Measurements from ENCODE around the gene GPC5. TPM values are rescaled to one million over a fixed set of nuclear protein-coding genes. Genes with fewer than 3 reads are reported as not detected.

Gene GPC5
- total RNA-seq, 1 donor from 2014 or later = 4.0 TPM

DNA sequence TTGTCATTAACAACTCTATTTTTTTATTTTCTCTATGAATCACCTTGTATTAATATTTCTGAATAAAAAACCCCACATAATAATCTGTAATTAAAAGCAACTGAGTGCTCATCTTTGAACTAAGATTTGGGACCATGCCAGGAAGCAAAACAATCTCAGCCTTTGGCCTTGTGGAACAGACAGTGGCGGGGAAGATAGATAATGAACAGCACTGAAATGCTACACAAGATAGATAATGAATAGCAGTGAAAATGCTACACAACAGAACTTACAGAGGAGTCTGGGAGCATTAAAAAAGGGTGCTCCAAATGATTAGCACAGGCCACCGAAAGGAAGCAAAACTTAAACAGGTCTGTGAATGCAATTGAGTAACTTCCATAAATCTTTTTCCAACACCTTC lies 134.9 kb downstream of the GPC5 start:
- no peak for DNase-seq (ENCODE audit: extremely low read depth, low read depth, low spot score)

- no peak for DNase-seq (ENCODE audit: extremely low read depth, low read depth, low spot score)
Measured at GRCh38 chr13:91534996-91535395, 136.6 kb downstream of the GPC5 start.

- DNase-seq (ENCODE audit: extremely low read depth, low read depth, low spot score) = no peak
Measured at GRCh38 chr13:91537376-91537775, 139.0 kb downstream of the GPC5 start.

DNA sequence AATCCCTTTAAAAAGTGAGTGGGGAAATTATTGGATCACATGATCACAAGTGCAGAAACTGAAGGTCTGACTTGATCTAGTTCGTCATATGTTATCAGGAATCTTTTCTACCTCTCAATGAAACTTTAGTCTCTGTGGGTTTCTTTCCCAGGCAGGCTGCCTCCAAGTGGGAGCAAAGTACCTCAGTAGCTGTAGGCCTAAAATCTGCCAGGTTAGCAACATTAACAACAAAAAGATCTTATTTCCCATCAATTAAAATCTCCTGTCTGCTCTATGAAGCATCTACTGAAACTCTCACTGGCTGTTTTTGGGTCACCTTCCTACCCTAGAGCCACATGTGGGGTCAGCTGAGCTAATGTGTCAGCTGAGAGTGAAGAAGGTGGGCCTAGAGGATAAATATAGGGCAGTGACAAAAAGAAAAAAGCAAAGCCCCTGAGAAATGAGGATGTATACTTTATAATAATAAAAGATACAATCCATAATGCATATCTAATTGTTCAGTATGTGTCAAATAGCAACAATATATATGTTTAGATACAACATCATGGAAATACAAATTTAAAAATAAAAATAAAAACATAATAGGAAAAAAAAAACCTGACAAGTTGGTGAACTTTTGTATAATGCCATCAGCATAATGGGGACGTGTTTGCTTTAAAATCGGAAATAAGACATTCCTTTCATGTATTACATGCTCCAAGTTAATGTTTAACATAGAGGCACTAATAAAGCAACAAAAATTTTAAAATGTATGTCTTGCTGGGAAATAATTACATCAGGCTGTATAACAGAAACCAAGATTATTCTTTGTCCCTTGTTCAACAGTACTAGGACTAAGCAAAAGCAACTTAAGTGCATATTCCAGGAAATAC lies 141.1 kb downstream of the GPC5 start:
- no peak for DNase-seq (ENCODE audit: extremely low read depth, low read depth, low spot score)

DNA sequence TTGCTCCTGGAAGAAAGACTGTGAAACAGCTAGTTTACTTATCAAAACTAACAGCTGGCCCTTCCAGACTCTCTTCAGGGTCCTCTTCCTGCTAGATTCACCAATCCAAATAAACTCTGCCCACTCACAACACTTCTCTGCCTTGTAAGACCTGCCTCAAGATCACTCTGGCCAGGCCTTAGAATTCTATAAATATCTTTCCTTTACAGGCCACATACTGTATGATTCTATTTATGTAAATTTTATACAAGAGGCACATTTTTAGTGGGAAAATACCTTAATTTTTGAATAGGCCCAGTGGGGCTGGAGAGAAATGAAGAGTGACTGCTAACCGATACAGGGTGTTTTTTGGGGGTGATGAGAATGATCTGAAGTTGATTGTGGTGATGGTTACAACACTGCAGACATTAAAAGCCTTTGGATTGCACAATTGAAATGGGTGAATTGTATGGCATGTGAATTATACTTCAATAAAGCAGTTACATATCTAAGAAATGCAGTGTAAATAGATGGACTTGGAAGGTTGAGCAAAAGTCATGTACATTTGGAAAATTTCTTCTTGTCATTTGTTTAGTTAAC lies 141.8 kb downstream of the GPC5 start:
- no peak for DNase-seq (ENCODE audit: extremely low read depth, low read depth, low spot score)

DNA sequence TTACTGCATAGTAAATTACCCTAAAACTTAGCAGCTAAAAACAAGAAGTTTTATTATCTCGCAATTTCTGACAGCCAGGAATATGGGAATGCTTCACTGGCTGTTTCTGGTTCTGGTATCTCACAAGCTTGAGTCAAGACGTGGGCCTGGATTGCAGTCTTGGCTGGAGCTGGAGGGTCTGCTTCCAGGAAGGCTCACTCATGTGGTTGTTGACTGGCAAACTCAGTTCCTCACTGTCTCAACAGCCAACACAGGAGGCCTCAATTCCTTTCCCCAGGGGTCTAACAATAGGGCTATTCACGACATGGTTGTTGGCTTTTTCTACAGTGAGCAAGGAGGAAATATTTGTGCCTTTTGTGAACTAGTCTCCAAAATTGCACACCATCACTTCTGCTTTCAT lies 146.3 kb downstream of the GPC5 start:
- no peak for DNase-seq (ENCODE audit: extremely low read depth, low read depth, low spot score)

DNA sequence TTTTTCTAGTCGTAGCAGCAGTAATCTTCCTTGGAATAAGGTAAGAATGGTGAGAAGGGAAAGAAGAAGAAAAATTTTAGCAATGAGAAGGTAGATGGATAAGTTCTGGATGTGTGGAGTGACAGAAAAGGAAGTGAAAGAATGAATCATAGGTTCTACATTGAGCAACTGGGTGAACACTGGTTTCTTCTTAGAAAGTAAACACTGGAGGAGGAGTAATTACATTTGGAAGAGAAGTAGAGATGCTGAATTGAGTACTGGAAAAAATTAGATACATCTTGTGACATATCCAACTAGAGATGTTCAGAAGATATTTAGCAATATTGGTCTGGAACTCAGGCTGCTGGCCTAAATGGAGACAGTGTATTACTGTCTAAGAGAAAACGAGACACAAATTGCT lies 148.5 kb downstream of the GPC5 start:
- DNase-seq (ENCODE audit: extremely low read depth, low read depth, low spot score) = no peak

GRCh38 chr13:91553584-91553983 lies 155.2 kb downstream of the GPC5 start:
- no peak for DNase-seq (ENCODE audit: extremely low read depth, low read depth, low spot score)

DNA sequence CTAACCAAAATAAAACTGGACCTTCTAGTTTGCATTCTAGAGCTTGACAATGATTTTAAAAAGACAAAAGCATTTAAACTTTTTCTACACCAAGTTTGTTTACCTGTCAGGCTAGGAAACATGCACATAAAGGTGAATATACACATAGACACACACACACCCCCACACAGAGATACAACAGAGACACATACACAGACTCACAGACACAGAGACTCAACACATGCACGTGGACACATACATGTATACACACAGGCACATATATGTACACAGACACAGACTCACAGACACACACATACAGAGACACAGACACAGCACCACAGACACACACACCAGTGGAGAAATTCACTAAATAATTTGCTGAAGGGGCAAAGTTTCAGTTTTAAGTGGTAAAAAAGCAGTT lies 155.7 kb downstream of the GPC5 start:
- no peak for DNase-seq (ENCODE audit: extremely low read depth, low read depth, low spot score)

DNA sequence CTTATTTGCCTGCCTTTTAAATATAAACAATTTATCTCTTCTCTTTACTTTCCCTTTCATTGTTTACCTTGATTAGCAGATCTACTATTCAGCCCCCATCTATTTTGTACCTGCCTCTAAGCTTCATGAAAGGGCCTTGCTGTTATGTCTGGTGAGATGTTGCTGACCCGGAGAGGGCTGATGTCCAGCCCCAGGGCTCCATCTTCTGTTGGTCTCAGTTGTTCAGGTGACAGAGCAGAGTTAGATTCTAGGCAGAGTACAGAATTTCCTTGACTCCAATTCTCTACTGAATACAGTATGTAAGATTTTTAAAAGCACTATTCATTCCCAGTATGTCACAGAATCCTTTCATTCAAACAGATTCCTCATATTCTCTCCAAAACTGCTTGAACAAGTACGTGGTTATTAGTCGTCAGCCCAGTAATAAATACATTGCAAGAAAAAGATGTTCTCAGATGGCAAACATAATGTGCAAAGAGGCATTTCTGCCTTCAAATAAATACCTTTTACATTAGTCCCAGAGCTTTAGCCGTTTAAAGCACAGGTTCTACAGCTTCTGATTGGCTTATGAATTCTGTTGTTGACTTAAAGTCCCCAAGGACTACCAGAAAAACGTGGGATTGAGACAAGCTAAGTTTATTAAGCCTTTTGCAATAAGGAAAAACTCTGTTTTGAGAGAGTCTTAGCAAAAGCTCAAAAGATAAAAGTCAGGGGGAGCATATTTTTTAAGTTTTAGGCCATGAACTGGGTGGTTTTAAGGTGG lies 159.1 kb downstream of the GPC5 start:
- DNase-seq (ENCODE audit: extremely low read depth, low read depth, low spot score) = no peak

GRCh38 chr13:91563799-91564198 lies 165.4 kb downstream of the GPC5 start:
- no peak for DNase-seq (ENCODE audit: extremely low read depth, low read depth, low spot score)

DNA sequence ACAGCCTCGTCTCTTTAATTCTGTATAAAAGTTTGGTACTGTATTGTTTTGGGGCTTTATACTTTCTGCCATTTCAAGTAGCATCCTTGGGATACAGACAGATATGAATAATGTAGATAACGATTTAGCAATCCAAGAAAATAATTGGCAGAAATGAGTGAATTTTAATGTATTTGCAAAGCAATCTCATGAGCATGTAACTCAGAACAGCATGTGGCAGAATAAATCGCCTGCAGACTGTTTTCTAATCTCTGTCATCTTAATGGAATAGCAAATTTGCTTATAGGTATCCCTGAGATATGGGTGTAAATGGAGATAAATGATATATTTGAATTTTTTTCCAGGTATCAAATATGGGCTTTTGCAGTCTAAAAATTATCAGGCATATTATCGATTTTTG lies 166.0 kb downstream of the GPC5 start:
- no peak for DNase-seq (ENCODE audit: extremely low read depth, low read depth, low spot score)

DNA sequence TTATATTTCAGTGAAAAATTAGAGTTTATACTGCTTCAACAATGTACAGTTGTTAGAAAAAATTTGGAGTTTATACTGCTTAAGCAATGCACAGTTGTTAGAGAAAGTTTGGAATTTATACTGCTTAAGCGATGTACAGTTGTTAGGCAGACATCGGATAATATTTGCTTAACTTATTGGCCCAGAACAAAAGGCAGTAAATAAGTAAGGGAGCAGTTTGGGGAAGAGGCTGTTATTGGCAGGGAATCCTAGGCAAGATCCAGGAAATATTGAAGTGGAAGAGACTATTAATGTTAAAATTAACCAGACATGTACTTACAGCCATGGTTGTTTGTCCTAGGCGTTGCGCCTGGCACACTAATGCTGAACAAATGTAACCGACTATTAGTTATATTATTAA lies 166.9 kb downstream of the GPC5 start:
- DNase-seq (ENCODE audit: extremely low read depth, low read depth, low spot score) = no peak

GRCh38 chr13:91567485-91568207 lies 169.2 kb downstream of the GPC5 start:
- DNase-seq (ENCODE audit: extremely low read depth, low read depth, low spot score) = no peak

- DNase-seq (ENCODE audit: extremely low read depth, low read depth, low spot score) = no peak
Measured at GRCh38 chr13:91571681-91572080, 173.3 kb downstream of the GPC5 start.

GRCh38 chr13:91572439-91572838 lies 174.0 kb downstream of the GPC5 start:
- DNase-seq (ENCODE audit: extremely low read depth, low read depth, low spot score) = no peak

DNA sequence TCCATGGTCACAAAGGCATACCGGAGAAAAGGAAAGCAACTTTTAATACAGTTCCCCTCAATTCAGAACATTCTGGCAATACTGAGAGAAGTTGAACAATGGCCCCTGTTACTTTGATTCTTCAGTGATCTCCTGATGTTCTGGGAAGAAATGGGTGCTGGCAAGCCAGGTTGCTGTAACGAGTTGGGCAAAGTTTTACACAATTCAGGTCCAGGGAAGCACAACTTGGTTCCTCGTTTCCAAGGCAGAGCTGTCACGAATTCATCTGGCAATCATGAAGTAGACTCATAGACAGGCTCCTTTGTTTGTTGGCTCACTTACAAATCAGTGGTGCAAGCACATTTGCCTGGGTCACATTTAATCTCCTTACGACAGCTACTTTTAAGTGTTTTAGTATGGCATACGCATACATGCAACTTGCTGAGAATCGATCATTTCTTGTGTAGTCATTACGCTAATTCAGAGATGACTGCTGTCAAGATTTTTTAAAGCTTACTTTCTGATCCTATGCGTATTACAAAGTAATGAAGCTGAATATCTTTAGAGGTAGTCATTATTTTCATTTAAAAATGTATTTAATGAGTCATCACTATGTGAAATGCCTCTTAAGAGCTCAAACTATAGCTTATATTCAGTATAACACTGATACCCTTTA lies 174.7 kb downstream of the GPC5 start:
- no peak for DNase-seq (ENCODE audit: extremely low read depth, low read depth, low spot score)

DNA sequence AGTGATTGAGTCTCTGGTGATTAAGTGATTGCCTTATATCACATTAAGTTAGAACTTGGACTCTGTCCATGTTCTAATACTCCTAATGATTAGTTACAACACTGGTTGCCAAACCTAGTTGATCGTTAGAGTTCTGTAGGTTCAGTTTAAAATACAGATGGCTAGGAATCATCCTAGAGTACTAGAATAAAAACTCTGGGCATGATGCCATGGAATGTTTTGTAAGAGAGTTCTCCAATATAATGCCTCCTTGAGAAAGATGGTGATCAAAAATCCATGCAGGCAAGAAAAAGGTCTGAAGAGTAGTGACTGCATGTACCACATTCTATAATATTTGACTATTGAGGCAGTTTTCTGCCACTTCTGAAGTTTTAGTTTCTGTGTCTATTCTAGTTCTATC lies 176.3 kb downstream of the GPC5 start:
- no peak for DNase-seq (ENCODE audit: extremely low read depth, low read depth, low spot score)

DNA sequence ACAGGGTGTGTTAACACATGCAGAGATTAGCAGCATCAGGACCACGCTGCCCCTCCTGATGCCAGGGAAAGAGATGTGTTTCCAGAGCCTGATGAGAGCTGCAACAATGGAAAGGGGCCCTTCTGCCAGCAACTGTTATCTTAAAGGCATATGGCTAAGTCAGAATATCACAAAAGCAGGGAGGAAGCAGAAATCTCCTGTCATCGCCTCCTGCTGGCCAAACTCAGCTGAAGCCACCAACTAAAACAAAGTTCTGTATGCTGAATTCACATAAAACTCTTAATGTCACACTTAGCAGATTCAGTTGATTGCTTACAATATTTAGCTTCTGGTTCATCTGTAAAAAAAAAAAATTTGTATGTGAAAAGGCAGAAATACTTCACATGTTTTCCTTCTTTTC lies 178.2 kb downstream of the GPC5 start:
- DNase-seq (ENCODE audit: extremely low read depth, low read depth, low spot score) = no peak

GRCh38 chr13:91579320-91579719 lies 180.9 kb downstream of the GPC5 start:
- no peak for DNase-seq (ENCODE audit: extremely low read depth, low read depth, low spot score)

GRCh38 chr13:91580749-91581148 lies 182.3 kb downstream of the GPC5 start:
- no peak for DNase-seq (ENCODE audit: extremely low read depth, low read depth, low spot score)
